HepG2 (cell line): ENCODE data around the gene CACNA2D3. TPM values are rescaled to one million over a fixed set of nuclear protein-coding genes. Genes with fewer than 3 reads are reported as not detected.

Experiments used
- ATAC-seq: fragments of 200-7000 bp; cut with Tn5 transposase; 3 replicates; pipeline ENCODE4 v1.9.1; 2020; ENCODE audit warnings: mild to moderate bottlenecking, moderate library complexity
- BruUV-seq: library from RNA; stranded (reverse); fragments of 400-500 nt; replicated peaks from 2 replicates; lab custom pipeline; 2021; lab: Mats Ljungman, UMichigan
- CTCF ChIA-PET: fragments of 300-600 bp; formaldehyde crosslinking; extraction: SDS; loops from one replicate; lab custom pipeline; 2021; ENCODE audit warnings: low total read pairs, inconsistent platforms, low intra/inter-chr PET ratio; lab: Yijun Ruan, JAX
- POLR2A ChIA-PET: fragments of 350-600 bp; sonication (Branson Sonifier 250); formaldehyde crosslinking; loops from one replicate; lab custom pipeline; 2020; ENCODE audit warnings: antibody characterized with exemption, inconsistent platforms; lab: Yijun Ruan, JAX
- DNase-seq: peaks from one replicate; pipeline ENCODE4 v3.0.0-alpha.2; 2015; ENCODE audit warnings: low spot score
- FAIRE-seq: peaks from 3 replicates; lab custom pipeline; 2011; peaks lifted over from hg19 to GRCh38; lab: Jason Lieb, UNC
- H2AFZ ChIP-seq: one replicate; pipeline ENCODE4 v1.6.1; 2011; ENCODE audit warnings: low read length, inconsistent platforms
- H3K27ac ChIP-seq: fragments of 300-600 bp; 3 replicates; pipeline ENCODE4 v1.8.0; 2011; ENCODE audit warnings: mixed run types, mild to moderate bottlenecking, mixed read lengths, low read length, inconsistent platforms; ENCODE audit not compliant: insufficient read depth; ENCODE audit errors: extremely low read length
- H3K27me3 ChIP-seq, 2 experiments: fragments of 200-600 bp in 1 of 2; 2 replicates in 1 of 2; 3 replicates in 1 of 2; pipeline versions ENCODE4 v1.6.0 to v1.8.0; 2011; ENCODE audit warnings: low read length in 2 of 2, mild to moderate bottlenecking in 2 of 2, moderate library complexity in 2 of 2, inconsistent platforms in 1 of 2; ENCODE audit not compliant: insufficient read depth in 2 of 2, control insufficient read depth in 1 of 2
- H3K36me3 ChIP-seq, 2 experiments: fragments of 200-600 bp in 1 of 2; replicated peaks in 1 of 2; 2 replicates in 1 of 2; 3 replicates in 1 of 2; pipeline versions ENCODE4 v1.5.1 to v1.8.0; 2011; ENCODE audit warnings: low read length in 2 of 2, inconsistent platforms in 1 of 2; ENCODE audit not compliant: insufficient read depth in 2 of 2, control insufficient read depth in 1 of 2
- H3K4me1 ChIP-seq: 2 replicates; pipeline ENCODE4 v1.5.1; 2012; ENCODE audit warnings: low read length, inconsistent platforms; ENCODE audit not compliant: insufficient read depth
- H3K4me2 ChIP-seq: 2 replicates; pipeline ENCODE4 v1.6.0; 2011; ENCODE audit warnings: low read depth, low read length, inconsistent platforms
- H3K4me3 ChIP-seq, 3 experiments: fragments of 200-600 bp in 1 of 3; sonication (generic), shearing (Covaris generic) in 1 of 3; replicated peaks in 1 of 3; 2 replicates each; pipeline ENCODE4 v1.5.1; 2011 to 2016; ENCODE audit warnings: low read length in 3 of 3, inconsistent platforms in 2 of 3, low read depth in 2 of 3, mild to moderate bottlenecking in 2 of 3, control low read depth in 1 of 3, mixed read lengths in 1 of 3; ENCODE audit not compliant: insufficient read depth in 1 of 3
- H3K79me2 ChIP-seq: one replicate; pipeline ENCODE4 v1.6.1; 2011; ENCODE audit warnings: low read length, inconsistent platforms; ENCODE audit not compliant: insufficient read depth
- H3K9ac ChIP-seq: 2 replicates; pipeline ENCODE4 v1.6.0; 2011; ENCODE audit warnings: mild to moderate bottlenecking, low read depth, low read length, inconsistent platforms; ENCODE audit not compliant: insufficient read depth
- H3K9me3 ChIP-seq: 2 replicates; pipeline ENCODE4 v1.5.1; 2012; ENCODE audit warnings: mild to moderate bottlenecking, low read length
- H4K20me1 ChIP-seq: 2 replicates; pipeline ENCODE4 v1.6.0; 2011; ENCODE audit warnings: inconsistent platforms, mild to moderate bottlenecking, low read length, moderate library complexity; ENCODE audit not compliant: insufficient read depth
- BRCA1 ChIP-seq: sonication (generic); formaldehyde crosslinking; IDR thresholded peaks from 2 replicates; pipeline ENCODE4 v1.4.0; 2020; ENCODE audit warnings: missing genetic modification reagents
- CHD2 ChIP-seq: IDR thresholded peaks from 2 replicates; pipeline ENCODE4 v1.6.1; 2011; ENCODE audit warnings: low read depth, low read length, improper control_type of control experiment
- FOSL1 ChIP-seq: sonication (generic); formaldehyde crosslinking; IDR thresholded peaks from 2 replicates; pipeline ENCODE4 v1.9.0; 2021; ENCODE audit warnings: missing genetic modification reagents, borderline replicate concordance
- GLI4 ChIP-seq: sonication (generic); formaldehyde crosslinking; IDR thresholded peaks from 2 replicates; pipeline ENCODE4 v1.5.1; 2020; ENCODE audit warnings: missing genetic modification reagents, mild to moderate bottlenecking, moderate library complexity, borderline replicate concordance
- HINFP ChIP-seq: sonication (generic); formaldehyde crosslinking; IDR thresholded peaks from 2 replicates; pipeline ENCODE4 v1.4.0; 2020; ENCODE audit warnings: low read depth, mild to moderate bottlenecking, missing genetic modification reagents
- HOXD1 ChIP-seq: sonication (generic); formaldehyde crosslinking; IDR thresholded peaks from 2 replicates; pipeline ENCODE4 v1.5.0; 2020; ENCODE audit warnings: missing genetic modification reagents
- KDM1A ChIP-seq: IDR thresholded peaks from 2 replicates; pipeline ENCODE4 v1.6.1; 2016; ENCODE audit warnings: missing compliant biosample characterization
- MAZ ChIP-seq, 2 experiments: sonication (generic) in 1 of 2; formaldehyde crosslinking in 1 of 2; IDR thresholded peaks; 2 replicates each; pipeline versions ENCODE4 v1.5.0 to v1.6.1; 2012 to 2020; ENCODE audit warnings: low read depth in 2 of 2, mild to moderate bottlenecking in 2 of 2, borderline replicate concordance in 1 of 2, improper control_type of control experiment in 1 of 2, low read length in 1 of 2, missing genetic modification reagents in 1 of 2, moderate library complexity in 1 of 2
- NFKB2 ChIP-seq: sonication (generic); formaldehyde crosslinking; IDR thresholded peaks from 2 replicates; pipeline ENCODE4 v1.4.0; 2020; ENCODE audit warnings: missing genetic modification reagents, borderline replicate concordance
- PAXIP1 ChIP-seq: sonication (generic); formaldehyde crosslinking; conservative IDR thresholded peaks from 2 replicates; pipeline ENCODE4 v1.4.0; 2020; ENCODE audit warnings: mild to moderate bottlenecking, missing genetic modification reagents, moderate library complexity
- PPARG ChIP-seq: conservative IDR thresholded peaks from 2 replicates; pipeline ENCODE4 v1.6.1; 2016; ENCODE audit warnings: missing biosample characterization, missing genetic modification reagents
- SMARCC2 ChIP-seq: fragments of 450-650 bp; IDR thresholded peaks from 2 replicates; pipeline ENCODE4 v1.6.1; 2017; ENCODE audit warnings: antibody characterized with exemption, mild to moderate bottlenecking
- ZFX ChIP-seq: sonication (generic); formaldehyde crosslinking; IDR thresholded peaks from 2 replicates; pipeline ENCODE4 v1.4.0; 2020; ENCODE audit warnings: mild to moderate bottlenecking, low read depth, missing genetic modification reagents, moderate library complexity
- ZMYM3 ChIP-seq: sonication (generic); formaldehyde crosslinking; IDR thresholded peaks from 2 replicates; pipeline ENCODE4 v1.5.1; 2020; ENCODE audit warnings: mild to moderate bottlenecking, missing genetic modification reagents
- ZNF121 ChIP-seq: sonication (generic); formaldehyde crosslinking; IDR thresholded peaks from 2 replicates; pipeline ENCODE4 v1.5.0; 2020; ENCODE audit warnings: mild to moderate bottlenecking, missing genetic modification reagents
- ZNF30 ChIP-seq: sonication (generic); formaldehyde crosslinking; IDR thresholded peaks from 2 replicates; pipeline ENCODE4 v1.5.0; 2020; ENCODE audit warnings: mild to moderate bottlenecking, missing genetic modification reagents
- ZNF614 ChIP-seq: IDR thresholded peaks from 2 replicates; pipeline ENCODE4 v1.6.1; 2018; ENCODE audit warnings: missing biosample characterization, missing genetic modification reagents, inconsistent platforms, borderline replicate concordance
- ZNF790 ChIP-seq: sonication (generic); formaldehyde crosslinking; IDR thresholded peaks from 2 replicates; pipeline ENCODE4 v1.8.0; 2022; ENCODE audit warnings: missing genetic modification reagents, mild to moderate bottlenecking, borderline replicate concordance
- WGBS: methylation state at CpG from one replicate; pipeline ENCODE4 v1.1.6; 2017; ENCODE audit warnings: low lambda C conversion rate; 5-methylcytosine and 5-hydroxymethylcytosine counted together
- in situ Hi-C: cut with HindIII; loops from 2 replicates; pipeline ENCODE4 v1.10.0; 2017; ENCODE audit warnings: low pct_unique_long_range_greater_than_20kb; ENCODE audit not compliant: extremely low pct_ligation_motif_present
- intact Hi-C: fragments of 100-400 bp; cut with micrococcal nuclease; formaldehyde crosslinking; loops from one replicate; pipeline ENCODE4 v1.10.0; 2022; ENCODE audit not compliant: unreplicated experiment
- polyA plus RNA-seq, 8 experiments: library from polyadenylated mRNA; depleted of rRNA in 3 of 8; stranded (reverse) in 7 of 8; unstranded in 1 of 8; fragments of >200 nt; fragmentation: Illumina TruSeq in 4 of 8; extraction: Trizol in 4 of 8; gene quantifications; 2 replicates each; pipeline versions ENCODE4 v1.2.1 to v1.2.3, GENCODE V29; 2011 to 2016; ENCODE audit warnings: low read depth in 4 of 8, missing spikeins in 1 of 8, mixed read lengths in 1 of 8; ENCODE audit not compliant: insufficient read depth in 1 of 8
- total RNA-seq, 5 experiments: library from RNA; depleted of rRNA; stranded (reverse); fragments of >200 nt; fragmentation: Illumina TruSeq; extraction: Trizol; gene quantifications; 2 replicates each; pipeline ENCODE4 v1.2.3, GENCODE V29; 2016; ENCODE audit warnings: low read depth in 1 of 5
- TF ChIP-seq, protein P1 (sequence below): IDR thresholded peaks from 2 replicates; pipeline ENCODE4 v1.6.1; 2016; ENCODE audit warnings: mild to moderate bottlenecking

CACNA2D3 gene
- total and polyA plus RNA-seq, 2 of the 13 experiments (the other 11 are each of a cell fraction or from before 2014, with no cell fraction given): not detected

DNA sequence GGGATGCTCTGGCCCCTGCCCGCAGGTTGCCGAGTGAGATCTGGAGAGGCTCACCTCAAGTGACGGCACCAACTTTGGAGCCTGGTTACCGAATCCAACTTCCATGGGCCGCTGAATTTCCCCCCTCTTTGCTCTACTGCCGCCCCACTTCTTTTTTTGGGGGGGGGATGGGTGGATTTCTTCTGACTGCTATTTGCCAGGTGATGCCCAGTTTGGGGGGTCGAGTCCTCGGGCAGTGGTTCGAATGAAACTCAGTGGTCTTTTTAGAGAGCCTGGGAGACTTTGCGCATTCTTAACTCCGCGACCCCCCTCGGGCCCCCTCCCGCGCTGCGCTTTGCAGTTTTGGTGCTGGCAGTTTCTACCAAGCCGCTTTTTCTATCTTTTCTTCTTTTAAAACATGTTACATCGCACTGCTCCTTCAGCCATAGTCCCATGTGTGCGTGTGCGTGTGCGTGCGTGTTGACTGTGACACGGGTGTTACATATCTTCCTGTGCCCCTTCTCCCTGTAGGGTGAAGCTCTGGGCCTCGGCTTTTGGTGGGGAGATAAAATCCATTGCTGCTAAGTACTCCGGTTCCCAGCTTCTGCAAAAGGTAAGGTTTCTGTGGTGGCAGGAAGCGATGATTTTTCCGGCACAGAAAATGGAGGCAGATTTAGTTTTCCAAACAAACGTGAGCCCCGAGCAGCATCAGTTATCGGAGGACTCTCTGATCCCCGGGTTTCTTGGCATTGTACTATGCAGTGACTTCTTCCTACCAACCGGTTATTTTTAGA is 837 bp downstream of the CACNA2D3 start:
- CTCF ChIA-PET: no interaction called here
- Histone ChIP-seq H3K27ac (no peak overlapping the region), H3K9ac (no peak overlapping the region), H2AFZ (no peak overlapping the region), H3K79me2 (no peaks in the 10 kb centered on the region), H3K27me3 (peaks cover 2 to 55% of the 10 kb centered on the region in 2 experiments; a peak in 4 of 5 replicates), H3K4me2 (no peak overlapping the region), H3K36me3 (no peaks in the 10 kb centered on the region), H3K9me3 (no peaks in the 10 kb centered on the region), H4K20me1 (no peaks in the 10 kb centered on the region), H3K4me1 (no peaks in the 10 kb centered on the region), H3K4me3 (no peak overlapping the region)
- in situ Hi-C loops: no loop called here
- POLR2A ChIA-PET: no interaction called here
- no peak for FAIRE-seq
- intact Hi-C loops: no loop called here
- no peak for DNase-seq
- 20% methylated on average over 30 of the region's 32 CpGs for WGBS
- no peak for ATAC-seq
- BruUV-seq: no TSS peak
- TF ChIP-seq CHD2: no peak
- no peak for TF ChIP-seq MAZ (IDR thresholded peaks at IDR 0.05; ENCODE audit: borderline replicate concordance, low read depth, low read length)
- TF ChIP-seq MAZ (CRISPR knock-in tag; IDR thresholded peaks at IDR 0.05; ENCODE audit: low read depth): no peak
- TF ChIP-seq ZFX (CRISPR knock-in tag): no peak
- no peak for TF ChIP-seq ZMYM3
- no peak for TF ChIP-seq ZNF614 (CRISPR knock-in tag)
- no peak for TF ChIP-seq ZNF121 (CRISPR knock-in tag)
- TF ChIP-seq FOSL1 (CRISPR knock-in tag): no peak
- no peak for TF ChIP-seq SMARCC2
- TF ChIP-seq KDM1A (CRISPR knock-in tag): no peak
- TF ChIP-seq, protein P1, sequence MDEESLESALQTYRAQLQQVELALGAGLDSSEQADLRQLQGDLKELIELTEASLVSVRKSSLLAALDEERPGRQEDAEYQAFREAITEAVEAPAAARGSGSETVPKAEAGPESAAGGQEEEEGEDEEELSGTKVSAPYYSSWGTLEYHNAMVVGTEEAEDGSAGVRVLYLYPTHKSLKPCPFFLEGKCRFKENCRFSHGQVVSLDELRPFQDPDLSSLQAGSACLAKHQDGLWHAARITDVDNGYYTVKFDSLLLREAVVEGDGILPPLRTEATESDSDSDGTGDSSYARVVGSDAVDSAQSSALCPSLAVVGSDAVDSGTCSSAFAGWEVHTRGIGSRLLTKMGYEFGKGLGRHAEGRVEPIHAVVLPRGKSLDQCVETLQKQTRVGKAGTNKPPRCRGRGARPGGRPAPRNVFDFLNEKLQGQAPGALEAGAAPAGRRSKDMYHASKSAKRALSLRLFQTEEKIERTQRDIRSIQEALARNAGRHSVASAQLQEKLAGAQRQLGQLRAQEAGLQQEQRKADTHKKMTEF (CRISPR knock-in tag): no peak
- no peak for TF ChIP-seq HOXD1
- no peak for TF ChIP-seq HINFP (CRISPR knock-in tag)
- no peak for TF ChIP-seq BRCA1 (CRISPR knock-in tag)
- TF ChIP-seq NFKB2 (CRISPR knock-in tag): no peak
- no peak for TF ChIP-seq GLI4 (CRISPR knock-in tag)
- no peak for TF ChIP-seq ZNF30 (CRISPR knock-in tag)
- TF ChIP-seq PPARG (CRISPR knock-in tag): no peak
- TF ChIP-seq ZNF790 (CRISPR knock-in tag): no peak
- no peak for TF ChIP-seq PAXIP1 (CRISPR knock-in tag)
